K562 (cell line): Measurements from ENCODE around the gene TRIAP1. TPM values are rescaled to one million over a fixed set of nuclear protein-coding genes. Genes with fewer than 3 reads are reported as not detected.

Experiments
- BHLHE40 ChIP-seq: IDR thresholded peaks from 2 replicates; pipeline ENCODE4 v1.6.1; 2011; ENCODE audit warnings: low read length, improper control_type of control experiment
- CREM ChIP-seq: IDR thresholded peaks from 2 replicates; pipeline ENCODE4 v1.6.1; 2014; ENCODE audit warnings: antibody characterized with exemption, low read depth
- ETV1 ChIP-seq: fragments of 450-650 bp; conservative IDR thresholded peaks from 2 replicates; pipeline ENCODE4 v1.6.1; 2016; ENCODE audit warnings: missing genetic modification characterization, control low read depth, low read depth, missing compliant biosample characterization
- FOSL1 ChIP-seq: fragments of 200-800 bp; sonication (Bioruptor generic); conservative IDR thresholded peaks from 2 replicates; pipeline ENCODE4 v1.6.1; 2016; ENCODE audit warnings: missing genetic modification characterization, missing compliant biosample characterization
- FOXJ2 ChIP-seq: fragments of 200-800 bp; sonication (Bioruptor generic); IDR thresholded peaks from 2 replicates; pipeline ENCODE4 v1.6.1; 2016; ENCODE audit warnings: missing genetic modification characterization, missing compliant biosample characterization
- FOXJ3 ChIP-seq: sonication (generic); formaldehyde crosslinking; IDR thresholded peaks from 2 replicates; pipeline ENCODE4 v1.4.0; 2020; ENCODE audit warnings: mild to moderate bottlenecking, missing genetic modification reagents
- JUND ChIP-seq, 2 experiments: IDR thresholded peaks; 2 replicates in 1 of 2; 3 replicates in 1 of 2; pipeline ENCODE4 v1.6.1; 2011; ENCODE audit warnings: borderline replicate concordance in 2 of 2, low read depth in 2 of 2, low read length in 2 of 2, improper control_type of control experiment in 1 of 2, missing biosample characterization in 1 of 2, missing genetic modification characterization in 1 of 2, missing genetic modification reagents in 1 of 2
- KLF13 ChIP-seq: fragments of 450-650 bp; IDR thresholded peaks from 2 replicates; pipeline ENCODE4 v1.6.1; 2016; ENCODE audit warnings: missing genetic modification characterization, low read depth, mild to moderate bottlenecking, missing compliant biosample characterization, moderate library complexity, borderline replicate concordance
- MIER1 ChIP-seq: fragments of 450-650 bp; IDR thresholded peaks from 2 replicates; pipeline ENCODE4 v1.6.1; 2016; ENCODE audit warnings: antibody characterized with exemption, mild to moderate bottlenecking, low read depth
- NEUROD1 ChIP-seq: fragments of 150-350 bp; IDR thresholded peaks from 2 replicates; pipeline ENCODE4 v1.6.1; 2014; ENCODE audit warnings: borderline replicate concordance, low read length, low read depth; ENCODE audit not compliant: partially characterized antibody
- RCOR1 ChIP-seq, 2 experiments: IDR thresholded peaks; 2 replicates each; pipeline ENCODE4 v1.6.1; 2012; ENCODE audit warnings: low read depth in 2 of 2, low read length in 2 of 2, borderline replicate concordance in 1 of 2, improper control_type of control experiment in 1 of 2
- TCF3 ChIP-seq: sonication (generic); formaldehyde crosslinking; IDR thresholded peaks from 2 replicates; pipeline ENCODE4 v1.4.0; 2020; ENCODE audit warnings: mild to moderate bottlenecking, missing genetic modification reagents
- XRCC5 ChIP-seq: fragments of 200-400 bp; formaldehyde crosslinking; IDR thresholded peaks from 2 replicates; pipeline ENCODE4 v1.6.1; 2017; ENCODE audit warnings: low read depth, mild to moderate bottlenecking, low read length
- ZKSCAN3 ChIP-seq: fragments of 250-450 bp; sonication (Bioruptor Pico); IDR thresholded peaks from 2 replicates; pipeline ENCODE4 v1.4.0; 2020
- ZNF551 ChIP-seq: fragments of 250-450 bp; sonication (Bioruptor Pico); IDR thresholded peaks from 2 replicates; pipeline ENCODE4 v1.5.0; 2021; ENCODE audit warnings: mild to moderate bottlenecking, moderate library complexity
- ZZZ3 ChIP-seq: fragments of 450-650 bp; IDR thresholded peaks from 2 replicates; pipeline ENCODE4 v1.6.1; 2016; ENCODE audit warnings: antibody characterized with exemption, mild to moderate bottlenecking, moderate library complexity
- polyA plus RNA-seq, 8 experiments: library from polyadenylated mRNA; depleted of rRNA in 4 of 8; stranded (reverse) in 5 of 8; unstranded in 3 of 8; fragments of >200 nt; fragmentation: Nextera tagmentation in 2 of 8; fragmentation: Illumina TruSeq in 1 of 8; extraction: Ambion mirVana in 2 of 8; extraction: Trizol in 1 of 8; gene quantifications; 2 replicates each; pipeline versions ENCODE4 v1.2.1 to v1.2.3, GENCODE V29; 2011 to 2014; ENCODE audit warnings: inconsistent platforms in 1 of 8, missing spikeins in 1 of 8
- total RNA-seq, 7 experiments: library from RNA; depleted of rRNA in 6 of 7; stranded (reverse); fragments of >200 nt in 6 of 7; fragmentation: Illumina TruSeq in 2 of 7; extraction: Trizol in 2 of 7; gene quantifications; 2 replicates each; pipeline versions ENCODE4 v1.2.1 to v1.2.3, GENCODE V29; 2011 to 2021; ENCODE audit warnings: low replicate concordance in 1 of 7
- TF ChIP-seq, protein P1 (sequence below): fragments of 250-450 bp; sonication (Bioruptor Pico); IDR thresholded peaks from 2 replicates; pipeline ENCODE4 v1.4.0; 2020; ENCODE audit warnings: mild to moderate bottlenecking, moderate library complexity, borderline replicate concordance
- TF ChIP-seq, protein P2 (sequence below): fragments of 450-650 bp; IDR thresholded peaks from 2 replicates; pipeline ENCODE4 v1.6.1; 2016; ENCODE audit warnings: mild to moderate bottlenecking
- TF ChIP-seq, protein P3 (sequence below): fragments of 250-450 bp; sonication (Bioruptor Pico); IDR thresholded peaks from 2 replicates; pipeline ENCODE4 v1.5.0; 2022; ENCODE audit warnings: mild to moderate bottlenecking
- TF ChIP-seq, protein P4 (sequence below), 2 experiments: fragments of 450-650 bp; conservative IDR thresholded peaks; 2 replicates each; pipeline ENCODE4 v1.6.1; 2017; ENCODE audit warnings: mild to moderate bottlenecking in 2 of 2, moderate library complexity in 2 of 2

The TRIAP1 gene
- total and polyA plus RNA-seq, 9 of the 15 experiments (the other 6 are each of a cell fraction or from before 2014, with no cell fraction given), result 37.3 to 354 (median 65.4) TPM

- TF ChIP-seq, protein P1, sequence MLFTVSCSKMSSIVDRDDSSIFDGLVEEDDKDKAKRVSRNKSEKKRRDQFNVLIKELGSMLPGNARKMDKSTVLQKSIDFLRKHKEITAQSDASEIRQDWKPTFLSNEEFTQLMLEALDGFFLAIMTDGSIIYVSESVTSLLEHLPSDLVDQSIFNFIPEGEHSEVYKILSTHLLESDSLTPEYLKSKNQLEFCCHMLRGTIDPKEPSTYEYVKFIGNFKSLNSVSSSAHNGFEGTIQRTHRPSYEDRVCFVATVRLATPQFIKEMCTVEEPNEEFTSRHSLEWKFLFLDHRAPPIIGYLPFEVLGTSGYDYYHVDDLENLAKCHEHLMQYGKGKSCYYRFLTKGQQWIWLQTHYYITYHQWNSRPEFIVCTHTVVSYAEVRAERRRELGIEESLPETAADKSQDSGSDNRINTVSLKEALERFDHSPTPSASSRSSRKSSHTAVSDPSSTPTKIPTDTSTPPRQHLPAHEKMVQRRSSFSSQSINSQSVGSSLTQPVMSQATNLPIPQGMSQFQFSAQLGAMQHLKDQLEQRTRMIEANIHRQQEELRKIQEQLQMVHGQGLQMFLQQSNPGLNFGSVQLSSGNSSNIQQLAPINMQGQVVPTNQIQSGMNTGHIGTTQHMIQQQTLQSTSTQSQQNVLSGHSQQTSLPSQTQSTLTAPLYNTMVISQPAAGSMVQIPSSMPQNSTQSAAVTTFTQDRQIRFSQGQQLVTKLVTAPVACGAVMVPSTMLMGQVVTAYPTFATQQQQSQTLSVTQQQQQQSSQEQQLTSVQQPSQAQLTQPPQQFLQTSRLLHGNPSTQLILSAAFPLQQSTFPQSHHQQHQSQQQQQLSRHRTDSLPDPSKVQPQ (CRISPR knock-in tag), result no peak
- no peak for TF ChIP-seq ZNF551 (CRISPR knock-in tag)
- 0 out of 2 replicates have a peak, but pooled peaks have one; percentile 11 for TF ChIP-seq ETV1 (tag)
- peak; percentile 79 for TF ChIP-seq FOSL1 (tag)
- no peak for TF ChIP-seq MIER1
- TF ChIP-seq BHLHE40, result peak; percentile 30; the same call in 1 of the 2 replicates
- TF ChIP-seq FOXJ2 (tag), result no peak
- TF ChIP-seq XRCC5, result no peak
- 0 out of 4 replicates have a peak, but pooled peaks of 1 of the 2 experiments have one; percentile 56 for TF ChIP-seq RCOR1 (IDR thresholded peaks at IDR 0.05; ENCODE audit: borderline replicate concordance in 1 of 2, low read depth in 2 of 2, low read length in 2 of 2)
- peak; percentile 35; the same call in 1 of the 2 replicates for TF ChIP-seq CREM
- peak; percentile 78 for TF ChIP-seq JUND (IDR thresholded peaks at IDR 0.05; ENCODE audit: borderline replicate concordance, low read depth, low read length)
- peak; percentile 63; the same call in 1 of the 3 replicates for TF ChIP-seq JUND (tag; IDR thresholded peaks at IDR 0.05; ENCODE audit: borderline replicate concordance, low read depth, low read length)
- TF ChIP-seq ZKSCAN3 (CRISPR knock-in tag), result no peak
- no peak for TF ChIP-seq ZZZ3
- TF ChIP-seq TCF3 (CRISPR knock-in tag), result peak; percentile 13; the same call in 1 of the 2 replicates
- TF ChIP-seq, protein P2, sequence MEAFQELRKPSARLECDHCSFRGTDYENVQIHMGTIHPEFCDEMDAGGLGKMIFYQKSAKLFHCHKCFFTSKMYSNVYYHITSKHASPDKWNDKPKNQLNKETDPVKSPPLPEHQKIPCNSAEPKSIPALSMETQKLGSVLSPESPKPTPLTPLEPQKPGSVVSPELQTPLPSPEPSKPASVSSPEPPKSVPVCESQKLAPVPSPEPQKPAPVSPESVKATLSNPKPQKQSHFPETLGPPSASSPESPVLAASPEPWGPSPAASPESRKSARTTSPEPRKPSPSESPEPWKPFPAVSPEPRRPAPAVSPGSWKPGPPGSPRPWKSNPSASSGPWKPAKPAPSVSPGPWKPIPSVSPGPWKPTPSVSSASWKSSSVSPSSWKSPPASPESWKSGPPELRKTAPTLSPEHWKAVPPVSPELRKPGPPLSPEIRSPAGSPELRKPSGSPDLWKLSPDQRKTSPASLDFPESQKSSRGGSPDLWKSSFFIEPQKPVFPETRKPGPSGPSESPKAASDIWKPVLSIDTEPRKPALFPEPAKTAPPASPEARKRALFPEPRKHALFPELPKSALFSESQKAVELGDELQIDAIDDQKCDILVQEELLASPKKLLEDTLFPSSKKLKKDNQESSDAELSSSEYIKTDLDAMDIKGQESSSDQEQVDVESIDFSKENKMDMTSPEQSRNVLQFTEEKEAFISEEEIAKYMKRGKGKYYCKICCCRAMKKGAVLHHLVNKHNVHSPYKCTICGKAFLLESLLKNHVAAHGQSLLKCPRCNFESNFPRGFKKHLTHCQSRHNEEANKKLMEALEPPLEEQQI, result no peak
- TF ChIP-seq, protein P3, sequence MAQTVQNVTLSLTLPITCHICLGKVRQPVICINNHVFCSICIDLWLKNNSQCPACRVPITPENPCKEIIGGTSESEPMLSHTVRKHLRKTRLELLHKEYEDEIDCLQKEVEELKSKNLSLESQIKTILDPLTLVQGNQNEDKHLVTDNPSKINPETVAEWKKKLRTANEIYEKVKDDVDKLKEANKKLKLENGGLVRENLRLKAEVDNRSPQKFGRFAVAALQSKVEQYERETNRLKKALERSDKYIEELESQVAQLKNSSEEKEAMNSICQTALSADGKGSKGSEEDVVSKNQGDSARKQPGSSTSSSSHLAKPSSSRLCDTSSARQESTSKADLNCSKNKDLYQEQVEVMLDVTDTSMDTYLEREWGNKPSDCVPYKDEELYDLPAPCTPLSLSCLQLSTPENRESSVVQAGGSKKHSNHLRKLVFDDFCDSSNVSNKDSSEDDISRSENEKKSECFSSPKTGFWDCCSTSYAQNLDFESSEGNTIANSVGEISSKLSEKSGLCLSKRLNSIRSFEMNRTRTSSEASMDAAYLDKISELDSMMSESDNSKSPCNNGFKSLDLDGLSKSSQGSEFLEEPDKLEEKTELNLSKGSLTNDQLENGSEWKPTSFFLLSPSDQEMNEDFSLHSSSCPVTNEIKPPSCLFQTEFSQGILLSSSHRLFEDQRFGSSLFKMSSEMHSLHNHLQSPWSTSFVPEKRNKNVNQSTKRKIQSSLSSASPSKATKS (CRISPR knock-in tag), result no peak
- TF ChIP-seq, protein P4, sequence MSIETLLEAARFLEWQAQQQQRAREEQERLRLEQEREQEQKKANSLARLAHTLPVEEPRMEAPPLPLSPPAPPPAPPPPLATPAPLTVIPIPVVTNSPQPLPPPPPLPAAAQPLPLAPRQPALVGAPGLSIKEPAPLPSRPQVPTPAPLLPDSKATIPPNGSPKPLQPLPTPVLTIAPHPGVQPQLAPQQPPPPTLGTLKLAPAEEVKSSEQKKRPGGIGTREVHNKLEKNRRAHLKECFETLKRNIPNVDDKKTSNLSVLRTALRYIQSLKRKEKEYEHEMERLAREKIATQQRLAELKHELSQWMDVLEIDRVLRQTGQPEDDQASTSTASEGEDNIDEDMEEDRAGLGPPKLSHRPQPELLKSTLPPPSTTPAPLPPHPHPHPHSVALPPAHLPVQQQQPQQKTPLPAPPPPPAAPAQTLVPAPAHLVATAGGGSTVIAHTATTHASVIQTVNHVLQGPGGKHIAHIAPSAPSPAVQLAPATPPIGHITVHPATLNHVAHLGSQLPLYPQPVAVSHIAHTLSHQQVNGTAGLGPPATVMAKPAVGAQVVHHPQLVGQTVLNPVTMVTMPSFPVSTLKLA (conservative IDR thresholded peaks at IDR 0.05), result no peak
- TF ChIP-seq NEUROD1, result no peak
- no peak for TF ChIP-seq KLF13 (tag)
- TF ChIP-seq FOXJ3 (CRISPR knock-in tag), result no peak
These were observed 28.4 kb upstream of the TRIAP1 start (continued) for GRCh38 chr12:120474616-120474960.
